Erythroblast (primary cell): ENCODE results near the gene NF1.

Experiments used
- GATA1 ChIP-seq: IDR thresholded peaks from 2 replicates; pipeline ENCODE4 v1.6.1; 2011; ENCODE audit warnings: low read depth, mild to moderate bottlenecking, control low read depth, low read length, moderate library complexity
- POLR2A ChIP-seq: IDR thresholded peaks from 2 replicates; pipeline ENCODE4 v1.6.1; 2011; ENCODE audit warnings: mild to moderate bottlenecking, low read length

GRCh38 chr17:31369266-31369665, 274.5 kb downstream of the NF1 start:
- no peak for TF ChIP-seq POLR2A
- no peak for TF ChIP-seq GATA1
